AG04449 (cell line): ENCODE data around the gene SLC6A6.

Experiments used
- CTCF ChIA-PET: fragments of 350-600 bp; formaldehyde crosslinking; extraction: SDS; loops from one replicate; lab custom pipeline; 2021; ENCODE audit warnings: antibody characterized with exemption; lab: Yijun Ruan, JAX
- POLR2A ChIA-PET: fragments of 400-600, 350-600 bp; formaldehyde crosslinking; extraction: SDS; loops from one replicate; lab custom pipeline; 2020; ENCODE audit warnings: antibody characterized with exemption, inconsistent platforms; lab: Yijun Ruan, JAX
- DNase-seq: peaks from one replicate; pipeline ENCODE4 v3.0.0-alpha.2; 2010; ENCODE audit warnings: low read depth, low spot score
- H3K4me3 ChIP-seq: 2 replicates; pipeline ENCODE4 v1.5.1; 2011; ENCODE audit warnings: low read depth, mild to moderate bottlenecking, control low read depth, low read length
- CTCF ChIP-seq: IDR thresholded peaks from one replicate; pipeline ENCODE4 v1.5.1; 2011; ENCODE audit warnings: mild to moderate bottlenecking, moderate library complexity, low read length, control low read depth, inconsistent platforms; ENCODE audit not compliant: insufficient read depth; ENCODE audit errors: missing control alignments

SLC6A6 gene

GRCh38 chr3:14471690-14472089 is 69.3 kb downstream of the SLC6A6 start:
- H3K4me3 ChIP-seq = no peak overlapping the region
- POLR2A ChIA-PET = interaction anchor here (1.0 kb wide), 1 partner anchor 268 kb away, joined by 3 read pairs; no protein-coding TSS in a partner anchor
- no peak for DNase-seq
- CTCF ChIA-PET = interaction anchor here (0.6 to 4.7 kb wide), 4 partner anchors 9 to 269 kb away, joined by 3 to 41 read pairs (median 9); no protein-coding TSS in a partner anchor
- no peak for TF ChIP-seq CTCF

- ChIA-PET CTCF (interaction anchor here (0.6 to 4.7 kb wide), 5 partner anchors 10 to 270 kb away, joined by 3 to 41 read pairs (median 9); no protein-coding TSS in a partner anchor), POLR2A (interaction anchor here (0.5 to 1.4 kb wide), 4 partner anchors 20 to 294 kb away, joined by 3 to 6 read pairs (median 4); partner anchors contain the start of genes LSM3 and XPC)
- H3K4me3 ChIP-seq = no peak overlapping the region
- no peak for DNase-seq
- no peak for TF ChIP-seq CTCF
These were observed 70.3 kb downstream of the SLC6A6 start for GRCh38 chr3:14472471-14473351.

GRCh38 chr3:14473411-14473891 is 71.0 kb downstream of the SLC6A6 start:
- ChIA-PET POLR2A (interaction anchor here (0.5 to 1.4 kb wide), 3 partner anchors 21 to 295 kb away, joined by 3 to 6 read pairs (median 4); partner anchors contain the start of genes LSM3 and XPC), CTCF (interaction anchor here (2.2 to 4.7 kb wide), 3 partner anchors 11 to 271 kb away, joined by 9 to 41 read pairs (median 9); no protein-coding TSS in a partner anchor)
- TF ChIP-seq CTCF = no peak
- DNase-seq = no peak
- H3K4me3 ChIP-seq = no peak overlapping the region

GRCh38 chr3:14474363-14475081 is 72.1 kb downstream of the SLC6A6 start:
- no peak for DNase-seq
- TF ChIP-seq CTCF = no peak
- ChIA-PET CTCF (interaction anchor here (0.6 to 3.2 kb wide), 4 partner anchors 21 to 271 kb away, joined by 3 to 23 read pairs (median 4); no protein-coding TSS in a partner anchor), POLR2A (no interaction called here)
- H3K4me3 ChIP-seq = no peak overlapping the region

GRCh38 chr3:14475621-14476020 is 73.2 kb downstream of the SLC6A6 start:
- DNase-seq = no peak
- ChIA-PET POLR2A (no interaction called here), CTCF (interaction anchor here (0.9 to 4.0 kb wide), 6 partner anchors 8 to 272 kb away, joined by 3 to 23 read pairs (median 6); no protein-coding TSS in a partner anchor)
- H3K4me3 ChIP-seq = no peak overlapping the region
- no peak for TF ChIP-seq CTCF
